Lung (tissue), 12 donors: ENCODE measurements around the gene HMHB1. TPM values are rescaled to one million over a fixed set of nuclear protein-coding genes. Genes with fewer than 3 reads are reported as not detected.

Experiments
- ATAC-seq: fragments of 200-7000 bp; cut with Tn5 transposase; one replicate; pipeline ENCODE4 v1.9.1; 2020; ENCODE audit warnings: moderate number of reproducible peaks; ENCODE audit not compliant: insufficient read depth, low FRiP score
- DNase-seq, 3 donors: peaks; one replicate each; pipeline ENCODE4 v3.0.0-alpha.2; 2013 to 2017
- H3K27ac ChIP-seq, 2 donors: one replicate each; pipeline ENCODE4 v1.5.1; 2013; ENCODE audit warnings: mild to moderate bottlenecking in 2 of 2, moderate library complexity in 2 of 2, control low read depth in 1 of 2, inconsistent platforms in 1 of 2, low read depth in 1 of 2, low read length in 1 of 2
- H3K27me3 ChIP-seq, 3 donors: one replicate each; pipeline ENCODE4 v1.5.1; 2013; ENCODE audit warnings: low read length in 2 of 3; ENCODE audit not compliant: control insufficient read depth in 3 of 3, insufficient read depth in 3 of 3
- H3K36me3 ChIP-seq, 4 donors: one replicate each; pipeline ENCODE4 v1.5.1; 2013; ENCODE audit warnings: low read length in 4 of 4, mild to moderate bottlenecking in 1 of 4, moderate library complexity in 1 of 4; ENCODE audit not compliant: control insufficient read depth in 4 of 4, insufficient read depth in 4 of 4
- H3K4me1 ChIP-seq, 5 donors: one replicate each; pipeline ENCODE4 v1.5.1; 2013; ENCODE audit warnings: low read length in 5 of 5, mild to moderate bottlenecking in 2 of 5, moderate library complexity in 1 of 5; ENCODE audit not compliant: control insufficient read depth in 5 of 5, insufficient read depth in 5 of 5
- H3K4me3 ChIP-seq: one replicate; pipeline ENCODE4 v1.5.1; 2013; ENCODE audit warnings: mild to moderate bottlenecking, control low read depth, moderate library complexity
- H3K9ac ChIP-seq, 2 donors: one replicate each; pipeline ENCODE4 v1.5.1; 2013; ENCODE audit warnings: low read length in 2 of 2, control low read depth in 1 of 2; ENCODE audit not compliant: insufficient read depth in 1 of 2
- H3K9me3 ChIP-seq, 4 donors: one replicate each; pipeline ENCODE4 v1.5.1; 2013; ENCODE audit warnings: low read length in 3 of 4, mild to moderate bottlenecking in 1 of 4, moderate library complexity in 1 of 4; ENCODE audit not compliant: control insufficient read depth in 4 of 4, insufficient read depth in 3 of 4
- CTCF ChIP-seq: IDR thresholded peaks from 2 replicates; pipeline ENCODE4 v1.5.1; 2012; ENCODE audit warnings: mild to moderate bottlenecking; ENCODE audit errors: control extremely low read depth, extremely low read depth
- WGBS, 2 donors: extraction: QIAGEN DNeasy Blood & Tissue Kit; methylation state at CpG; one replicate each; pipeline ENCODE4 v1.1.7; 2013; 5-methylcytosine and 5-hydroxymethylcytosine counted together
- polyA plus RNA-seq, 2 donors: library from polyadenylated mRNA; stranded (reverse); fragments of 200-250 nt; gene quantifications; one replicate each; pipeline ENCODE4 v1.2.1, GENCODE V29; 2013
- total RNA-seq, 2 donors: library from RNA; depleted of rRNA in 1 of 2; stranded (reverse); fragments of >200 nt in 1 of 2; gene quantifications; one replicate each; pipeline ENCODE4 v1.2.1, GENCODE V29; 2014 to 2021
- donor health status: control.
- donor health status: control.
- donor health status: Bipolar disorder and iron deficiency.
- donor health status: healthy.
- donor health status: DM: yes; HTN: yes; CAD: no.

HMHB1 gene
- total and polyA plus RNA-seq, 4 donors, result not detected

- peaks cover 0 to 5% (median 0%) of the 10 kb centered on the region in 5 donors for H3K4me1 ChIP-seq
- no peaks in the 10 kb centered on the region for H3K27me3 ChIP-seq
- H3K4me3 ChIP-seq, result no peak overlapping the region
- H3K9me3 ChIP-seq, result peaks cover 0 to 4% (median 0%) of the 10 kb centered on the region in 4 donors
- ATAC-seq, result no peak
- H3K27ac ChIP-seq, result no peak overlapping the region
- no peaks in the 10 kb centered on the region for H3K36me3 ChIP-seq
- DNase-seq, result no peak
- no peak for TF ChIP-seq CTCF
- no peak overlapping the region for H3K9ac ChIP-seq
- WGBS, 2 donors, result 95 to 97% methylated on average over 2 of the region's 2 CpGs
Observed at GRCh38 chr5:143779506-143779905, 32.5 kb upstream of the HMHB1 start.

- DNase-seq (no peak), ATAC-seq (no peak)
- H3K36me3 ChIP-seq, result no peaks in the 10 kb centered on the region
- TF ChIP-seq CTCF, result no peak
- WGBS, 2 donors, result 50 to 56% methylated on average over 2 of the region's 2 CpGs
- H3K27ac ChIP-seq, result no peak overlapping the region
- H3K4me1 ChIP-seq, result peaks cover 0 to 5% (median 0%) of the 10 kb centered on the region in 5 donors
- H3K4me3 ChIP-seq, result no peak overlapping the region
- H3K27me3 ChIP-seq, result no peaks in the 10 kb centered on the region
- peaks cover 0 to 4% (median 0%) of the 10 kb centered on the region in 4 donors for H3K9me3 ChIP-seq
- no peak overlapping the region for H3K9ac ChIP-seq
Observed at GRCh38 chr5:143781993-143782520, 29.9 kb upstream of the HMHB1 start.

GRCh38 chr5:143782588-143783386 lies 29.2 kb upstream of the HMHB1 start:
- Histone ChIP-seq H3K9ac (no peak overlapping the region), H3K27me3 (no peaks in the 10 kb centered on the region), H3K4me3 (no peak overlapping the region), H3K36me3 (no peaks in the 10 kb centered on the region), H3K9me3 (peaks cover 0 to 4% (median 0%) of the 10 kb centered on the region in 4 donors), H3K4me1 (peaks cover 0 to 5% (median 0%) of the 10 kb centered on the region in 5 donors), H3K27ac (no peak overlapping the region)
- WGBS, 2 donors, result 70 to 86% methylated on average over 3 of the region's 3 CpGs
- DNase-seq, result no peak
- ATAC-seq, result no peak
- TF ChIP-seq CTCF, result no peak
